GM12801 (cell line): ENCODE measurements around the gene GASK1A.

Source experiments
- CTCF ChIP-seq: IDR thresholded peaks from one replicate; pipeline ENCODE4 v1.5.1; 2011; ENCODE audit warnings: control low read depth; ENCODE audit not compliant: insufficient read length; ENCODE audit errors: extremely low read depth

GASK1A gene

GRCh38 chr3:43014241-43014640 is 35.1 kb downstream of the GASK1A start:
- no peak for TF ChIP-seq CTCF

GRCh38 chr3:43014956-43015355 is 35.8 kb downstream of the GASK1A start:
- no peak for TF ChIP-seq CTCF

- TF ChIP-seq CTCF, result no peak
These were observed 36.5 kb downstream of the GASK1A start for GRCh38 chr3:43015572-43015971.

DNA sequence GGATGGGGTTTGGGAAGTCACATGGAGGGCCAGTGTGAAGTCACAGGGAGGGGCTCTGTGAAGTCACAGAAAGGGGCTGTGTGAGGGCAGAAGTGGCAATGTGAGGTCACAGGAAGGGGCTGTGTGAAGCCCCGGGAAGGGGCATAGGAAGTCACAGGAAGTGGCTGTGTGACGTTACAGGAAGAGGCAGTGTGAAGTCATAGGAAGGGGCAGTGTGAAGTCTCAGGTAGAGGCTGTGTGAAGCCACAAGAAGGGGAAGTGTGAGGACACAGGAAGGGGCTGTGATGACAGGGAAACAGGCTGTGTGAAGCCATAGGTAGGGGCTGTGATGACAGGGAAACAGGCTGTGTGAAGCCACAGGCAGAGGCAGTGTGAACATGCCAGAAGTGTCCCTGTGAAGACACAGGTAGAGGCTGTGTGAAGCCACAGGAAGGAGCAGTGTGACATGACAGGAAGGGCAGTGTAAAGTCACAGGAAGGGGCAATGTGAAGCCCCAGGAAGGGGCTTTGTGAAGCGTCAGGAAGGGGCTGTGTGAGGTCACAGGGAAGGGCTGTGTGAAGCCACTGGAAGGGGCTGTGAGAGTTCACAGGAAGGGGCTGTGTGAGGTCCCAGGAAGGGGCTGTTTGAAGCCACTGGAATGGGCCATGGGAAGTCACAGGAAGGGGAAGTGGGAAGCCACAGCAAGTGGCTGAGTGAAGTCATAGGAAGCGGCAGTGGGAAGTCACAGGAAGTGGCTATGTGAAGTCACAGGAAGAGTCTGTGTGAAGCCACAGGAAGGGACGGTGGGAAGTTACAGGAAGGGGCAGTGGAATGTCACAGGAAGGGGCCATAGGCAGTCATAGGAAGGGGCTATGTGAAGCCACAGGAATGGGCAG is 37.1 kb downstream of the GASK1A start:
- no peak for TF ChIP-seq CTCF

DNA sequence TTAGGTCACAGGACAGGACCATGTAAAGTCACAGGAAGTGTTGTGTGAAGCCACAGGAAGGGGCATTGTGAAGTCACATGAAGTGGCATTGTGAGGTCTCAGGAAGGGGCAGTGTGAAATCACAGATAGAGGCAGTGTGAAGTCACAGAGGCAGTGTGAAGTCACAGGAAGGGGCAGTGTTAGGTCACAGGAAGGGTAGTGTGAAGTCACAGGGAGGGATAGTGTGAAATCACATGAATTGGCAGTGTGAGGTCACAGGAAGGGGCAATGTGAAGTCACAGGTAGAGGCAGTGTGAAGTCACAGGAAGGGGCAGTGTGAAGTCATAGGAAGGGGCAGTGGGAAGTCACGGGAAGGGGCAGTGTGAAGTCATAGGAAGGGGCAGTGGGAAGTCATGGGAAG is 37.9 kb downstream of the GASK1A start:
- no peak for TF ChIP-seq CTCF

- TF ChIP-seq CTCF, result no peak
These were observed 38.6 kb downstream of the GASK1A start for GRCh38 chr3:43017593-43018195.

DNA sequence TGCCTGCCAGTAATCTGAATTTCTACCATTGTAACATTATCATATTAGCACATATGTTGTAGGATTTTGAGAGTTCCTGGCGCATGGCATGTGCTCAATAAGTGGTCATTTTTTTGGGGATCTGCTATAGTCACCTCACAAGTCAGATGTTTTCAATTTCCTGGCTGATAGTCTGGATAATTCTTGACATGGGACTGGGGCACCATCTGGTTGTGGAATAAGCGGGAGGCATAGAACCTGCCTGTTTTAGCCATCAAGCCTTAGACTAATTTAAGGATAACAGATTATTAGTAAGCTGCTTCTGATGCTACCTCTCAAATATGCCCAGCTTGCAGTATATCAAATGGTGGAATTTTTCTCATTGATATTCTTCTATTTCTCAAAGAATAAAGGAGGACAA is 39.1 kb downstream of the GASK1A start:
- TF ChIP-seq CTCF, result no peak
